GM12891 (cell line): ENCODE data around the gene KAZN.

Experiments used
- POLR2A ChIP-seq: IDR thresholded peaks from 2 replicates; pipeline ENCODE4 v1.6.1; 2011; ENCODE audit warnings: low read depth, low read length, control low read depth
- POLR2AphosphoS5 ChIP-seq: IDR thresholded peaks from 2 replicates; pipeline ENCODE4 v1.6.1; 2011; ENCODE audit warnings: low read depth, low read length, control low read depth

- TF ChIP-seq POLR2AphosphoS5: no peak
- no peak for TF ChIP-seq POLR2A
Observed at GRCh38 chr1:14759843-14760242, 161.4 kb downstream of the KAZN start.
